Fibroblast of lung (primary cell): Measurements from ENCODE around the gene ARF4. TPM values are rescaled to one million over a fixed set of nuclear protein-coding genes. Genes with fewer than 3 reads are reported as not detected.

ENCODE experiments used
- DNase-seq, 2 donors: peaks; one replicate each; pipeline versions ENCODE4 v3.0.0 to v3.0.0-alpha.2; 2010; ENCODE audit warnings: low read depth in 2 of 2
- H2AFZ ChIP-seq: 2 replicates; pipeline ENCODE4 v1.5.1; 2012; ENCODE audit warnings: low read length, control low read depth, inconsistent platforms
- H3K27ac ChIP-seq: 2 replicates; pipeline ENCODE4 v1.5.1; 2011; ENCODE audit warnings: low read length, control low read depth; ENCODE audit not compliant: insufficient read depth
- H3K27me3 ChIP-seq: 2 replicates; pipeline ENCODE4 v1.5.1; 2011; ENCODE audit warnings: mild to moderate bottlenecking, low read length; ENCODE audit not compliant: control insufficient read depth, insufficient read depth
- H3K36me3 ChIP-seq: 2 replicates; pipeline ENCODE4 v1.5.1; 2011; ENCODE audit warnings: low read length; ENCODE audit not compliant: control insufficient read depth, insufficient read depth
- H3K4me1 ChIP-seq: 2 replicates; pipeline ENCODE4 v1.5.1; 2011; ENCODE audit warnings: low read length; ENCODE audit not compliant: control insufficient read depth, insufficient read depth; ENCODE audit errors: extremely low read depth
- H3K4me2 ChIP-seq: 2 replicates; pipeline ENCODE4 v1.5.1; 2011; ENCODE audit warnings: low read length, control low read depth; ENCODE audit not compliant: insufficient read depth; ENCODE audit errors: extremely low read depth
- H3K4me3 ChIP-seq, 4 experiments: fragments of 200-600 bp in 1 of 4; sonication (generic) in 1 of 4; replicated peaks in 1 of 4; 2 replicates each; pipeline ENCODE4 v1.5.1; 2011 to 2016; ENCODE audit warnings: low read length in 4 of 4, low read depth in 3 of 4, mild to moderate bottlenecking in 3 of 4, control low read depth in 2 of 4, inconsistent platforms in 1 of 4, mixed read lengths in 1 of 4; ENCODE audit not compliant: insufficient read depth in 1 of 4; ENCODE audit errors: control extremely low read depth in 1 of 4
- H3K79me2 ChIP-seq: 2 replicates; pipeline ENCODE4 v1.5.1; 2012; ENCODE audit warnings: mild to moderate bottlenecking, low read length, inconsistent platforms; ENCODE audit not compliant: control insufficient read depth, insufficient read depth
- H3K9ac ChIP-seq: 2 replicates; pipeline ENCODE4 v1.5.1; 2011; ENCODE audit warnings: mild to moderate bottlenecking, low read length, control low read depth; ENCODE audit not compliant: insufficient read depth
- H3K9me3 ChIP-seq: 2 replicates; pipeline ENCODE4 v1.5.1; 2012; ENCODE audit warnings: low read depth, low read length; ENCODE audit not compliant: control insufficient read depth, insufficient read depth
- H4K20me1 ChIP-seq: 2 replicates; pipeline ENCODE4 v1.5.1; 2011; ENCODE audit warnings: low read length; ENCODE audit not compliant: control insufficient read depth, insufficient read depth; ENCODE audit errors: extremely low read depth
- CTCF ChIP-seq, 2 donors: IDR thresholded peaks in 1 of 2; conservative IDR thresholded peaks in 1 of 2; 1 replicate in 1 of 2; 2 replicates in 1 of 2; pipeline ENCODE4 v1.5.1; 2011 to 2012; ENCODE audit warnings: low read length in 2 of 2, control low read depth in 1 of 2, inconsistent platforms in 1 of 2, low read depth in 1 of 2, mild to moderate bottlenecking in 1 of 2
- EZH2 ChIP-seq: IDR thresholded peaks from 2 replicates; pipeline ENCODE4 v1.5.1; 2012; ENCODE audit warnings: low read length, control low read depth, mild to moderate bottlenecking; ENCODE audit errors: missing control alignments
- polyA plus RNA-seq, 2 donors: library from polyadenylated mRNA; depleted of rRNA in 1 of 2; stranded (reverse) in 1 of 2; unstranded in 1 of 2; fragments of >200 nt; gene quantifications; 2 replicates each; pipeline ENCODE4 v1.2.1, GENCODE V29; 2011 to 2012; ENCODE audit warnings: missing spikeins in 1 of 2
- total RNA-seq: library from RNA; depleted of rRNA; stranded (reverse); fragments of >200 nt; gene quantifications from 2 replicates; pipeline ENCODE4 v1.2.1, GENCODE V29; 2014

ARF4 gene
- total and polyA plus RNA-seq, 2 donors (not counting 1 experiment from before 2014, with no cell fraction given), result 173 to 761 TPM

- no peak overlapping the region for H3K27ac ChIP-seq
- no peak overlapping the region for H3K4me3 ChIP-seq
- peaks cover 4% of the 10 kb centered on the region for H4K20me1 ChIP-seq
- TF ChIP-seq CTCF (conservative IDR thresholded peaks at IDR 0.05 in 1 of 2, IDR thresholded peaks at IDR 0.05 in 1 of 2; ENCODE audit: low read depth in 1 of 2, low read length in 2 of 2) (no peak), EZH2 (no peak)
- no peak for DNase-seq
- H3K9ac ChIP-seq, result no peak overlapping the region
- H3K36me3 ChIP-seq, result peaks cover 13% of the 10 kb centered on the region
- no peaks in the 10 kb centered on the region for H3K27me3 ChIP-seq
- no peak overlapping the region for H2AFZ ChIP-seq
- peaks cover 19% of the 10 kb centered on the region for H3K79me2 ChIP-seq
- H3K4me1 ChIP-seq, result no peaks in the 10 kb centered on the region
- H3K9me3 ChIP-seq, result no peaks in the 10 kb centered on the region
- H3K4me2 ChIP-seq, result no peak overlapping the region
Measured at GRCh38 chr3:57570878-57571277, 26.3 kb downstream of the ARF4 start.

GRCh38 chr3:57569859-57570450 is 27.2 kb downstream of the ARF4 start:
- Histone ChIP-seq H4K20me1 (peaks cover 2% of the 10 kb centered on the region), H3K27ac (no peak overlapping the region), H3K9me3 (no peaks in the 10 kb centered on the region), H3K4me1 (no peaks in the 10 kb centered on the region), H3K9ac (no peak overlapping the region), H3K4me3 (no peak overlapping the region), H3K79me2 (peaks cover 12% of the 10 kb centered on the region), H3K27me3 (no peaks in the 10 kb centered on the region), H2AFZ (no peak overlapping the region), H3K4me2 (no peak overlapping the region), H3K36me3 (peaks cover 13% of the 10 kb centered on the region)
- DNase-seq, result no peak
- TF ChIP-seq EZH2 (no peak), CTCF (conservative IDR thresholded peaks at IDR 0.05 in 1 of 2, IDR thresholded peaks at IDR 0.05 in 1 of 2; ENCODE audit: low read depth in 1 of 2, low read length in 2 of 2) (no peak)

- Histone ChIP-seq H3K79me2 (peaks cover 37% of the 10 kb centered on the region), H2AFZ (no peak overlapping the region), H3K9me3 (no peaks in the 10 kb centered on the region), H3K4me3 (no peak overlapping the region), H3K27me3 (no peaks in the 10 kb centered on the region), H3K4me2 (peak overlapping the region; percentile 32), H3K36me3 (no peaks in the 10 kb centered on the region), H4K20me1 (no peaks in the 10 kb centered on the region), H3K9ac (no peak overlapping the region), H3K27ac (no peak overlapping the region), H3K4me1 (peaks cover 2% of the 10 kb centered on the region)
- DNase-seq, result peak; percentile 36 to 56
- TF ChIP-seq EZH2, result no peak
- TF ChIP-seq CTCF (conservative IDR thresholded peaks at IDR 0.05 in 1 of 2, IDR thresholded peaks at IDR 0.05 in 1 of 2; ENCODE audit: low read depth in 1 of 2, low read length in 2 of 2), result no peak
Measured at GRCh38 chr3:57559526-57559925, 37.6 kb downstream of the ARF4 start.
